ENCODE data around the gene ABCG1. TPM values are rescaled to one million over a fixed set of nuclear protein-coding genes. Genes with fewer than 3 reads are reported as not detected.

Gene ABCG1
- total RNA-seq, 2 donors from 2014 or later: 7.9 to 12.3 TPM

DNA sequence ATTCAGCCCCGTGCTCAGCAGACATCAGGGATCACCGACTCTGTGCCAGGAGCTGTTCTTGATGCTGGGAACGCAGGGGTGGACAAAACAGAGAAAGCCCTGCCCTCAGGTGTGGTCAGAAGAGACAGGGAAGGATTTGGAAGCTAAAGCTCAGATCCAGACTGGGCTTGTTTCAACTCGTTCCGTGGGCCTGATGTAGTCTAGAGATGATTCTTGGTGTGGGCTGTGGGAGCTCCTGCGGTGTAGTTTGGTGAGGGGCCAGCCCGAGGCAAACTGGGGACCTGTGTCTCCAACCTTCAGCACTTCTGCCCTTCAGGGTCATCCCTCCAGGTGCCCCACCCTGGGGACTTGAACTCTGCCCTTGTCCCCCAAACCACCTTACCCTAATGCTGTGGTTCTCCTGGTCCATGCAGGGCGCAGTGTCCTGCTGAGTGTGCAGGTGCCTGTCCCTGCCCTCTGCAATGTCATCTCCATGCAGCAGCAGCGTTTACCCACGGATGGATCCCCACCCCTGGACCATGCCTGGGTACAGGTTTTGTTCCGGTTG, 17.3 kb upstream of the ABCG1 start:
- Histone ChIP-seq H3K4me1 (peaks cover 0 to 12% of the 10 kb centered on the region in 2 donors), H3K4me3 (no peak overlapping the region), H3K27me3 (no peaks in the 10 kb centered on the region), H3K36me3 (no peaks in the 10 kb centered on the region), H3K27ac (no peak overlapping the region), H3K9me3 (no peaks in the 10 kb centered on the region)
- DNase-seq (ENCODE audit: low spot score): no peak
- TF ChIP-seq, protein P1, sequence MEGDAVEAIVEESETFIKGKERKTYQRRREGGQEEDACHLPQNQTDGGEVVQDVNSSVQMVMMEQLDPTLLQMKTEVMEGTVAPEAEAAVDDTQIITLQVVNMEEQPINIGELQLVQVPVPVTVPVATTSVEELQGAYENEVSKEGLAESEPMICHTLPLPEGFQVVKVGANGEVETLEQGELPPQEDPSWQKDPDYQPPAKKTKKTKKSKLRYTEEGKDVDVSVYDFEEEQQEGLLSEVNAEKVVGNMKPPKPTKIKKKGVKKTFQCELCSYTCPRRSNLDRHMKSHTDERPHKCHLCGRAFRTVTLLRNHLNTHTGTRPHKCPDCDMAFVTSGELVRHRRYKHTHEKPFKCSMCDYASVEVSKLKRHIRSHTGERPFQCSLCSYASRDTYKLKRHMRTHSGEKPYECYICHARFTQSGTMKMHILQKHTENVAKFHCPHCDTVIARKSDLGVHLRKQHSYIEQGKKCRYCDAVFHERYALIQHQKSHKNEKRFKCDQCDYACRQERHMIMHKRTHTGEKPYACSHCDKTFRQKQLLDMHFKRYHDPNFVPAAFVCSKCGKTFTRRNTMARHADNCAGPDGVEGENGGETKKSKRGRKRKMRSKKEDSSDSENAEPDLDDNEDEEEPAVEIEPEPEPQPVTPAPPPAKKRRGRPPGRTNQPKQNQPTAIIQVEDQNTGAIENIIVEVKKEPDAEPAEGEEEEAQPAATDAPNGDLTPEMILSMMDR (IDR thresholded peaks at IDR 0.05): no peak

DNA sequence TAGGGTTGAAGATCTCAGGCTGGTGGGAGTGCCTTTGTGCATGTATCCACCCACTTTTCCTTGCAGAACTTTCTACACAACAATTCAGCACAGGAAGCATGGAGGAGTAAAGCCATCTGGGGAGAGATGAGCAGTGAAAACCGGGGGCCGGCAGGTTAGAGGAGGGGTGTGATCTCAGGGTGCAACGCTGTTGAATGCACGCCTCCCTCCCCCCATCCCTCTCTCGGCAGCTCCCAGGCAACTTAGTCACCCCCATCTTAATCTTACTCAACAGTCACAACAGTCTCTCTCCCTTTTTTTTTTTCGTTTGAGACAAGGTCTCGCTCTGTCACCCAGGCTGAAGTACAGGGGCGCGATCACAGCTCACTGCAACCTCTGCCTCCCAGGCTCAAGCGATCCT, 16.6 kb upstream of the ABCG1 start:
- TF ChIP-seq, protein P1 (IDR thresholded peaks at IDR 0.05): no peak
- H3K36me3 ChIP-seq: no peaks in the 10 kb centered on the region
- no peaks in the 10 kb centered on the region for H3K27me3 ChIP-seq
- H3K27ac ChIP-seq: no peak overlapping the region
- H3K9me3 ChIP-seq: no peaks in the 10 kb centered on the region
- no peak overlapping the region for H3K4me3 ChIP-seq
- H3K4me1 ChIP-seq: peaks cover 0 to 12% of the 10 kb centered on the region in 2 donors
- DNase-seq (ENCODE audit: low spot score): no peak

DNA sequence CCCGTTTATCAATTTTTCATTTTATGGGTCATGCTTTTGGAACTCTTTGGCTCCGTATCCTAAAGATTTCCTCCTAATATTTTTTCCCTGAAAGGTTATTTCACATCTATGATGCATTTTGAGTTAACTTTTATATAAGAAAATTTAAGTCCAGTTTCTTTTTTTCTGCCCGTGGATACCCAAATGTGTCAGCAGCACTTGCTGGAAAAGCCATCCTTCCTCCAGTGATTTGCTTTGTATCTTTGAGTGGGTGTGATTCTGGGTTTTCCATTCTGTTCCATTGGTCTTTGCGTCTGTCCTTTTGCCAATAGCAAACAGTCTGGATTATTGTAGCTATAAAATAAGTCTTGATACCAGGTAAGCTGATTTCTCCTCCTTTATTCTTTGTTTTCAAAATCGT, 15.6 kb upstream of the ABCG1 start:
- Histone ChIP-seq H3K4me1 (peaks cover 0 to 12% of the 10 kb centered on the region in 2 donors), H3K27ac (no peak overlapping the region), H3K4me3 (no peak overlapping the region), H3K9me3 (no peaks in the 10 kb centered on the region), H3K27me3 (no peaks in the 10 kb centered on the region), H3K36me3 (no peaks in the 10 kb centered on the region)
- no peak for DNase-seq (ENCODE audit: low spot score)
- TF ChIP-seq, protein P1 (IDR thresholded peaks at IDR 0.05): no peak

- no peaks in the 10 kb centered on the region for H3K36me3 ChIP-seq
- no peak overlapping the region for H3K27ac ChIP-seq
- no peaks in the 10 kb centered on the region for H3K27me3 ChIP-seq
- H3K9me3 ChIP-seq: no peaks in the 10 kb centered on the region
- no peak for DNase-seq (ENCODE audit: low spot score)
- H3K4me1 ChIP-seq: peaks cover 0 to 9% of the 10 kb centered on the region in 2 donors
- H3K4me3 ChIP-seq: no peak overlapping the region
- TF ChIP-seq, protein P1 (IDR thresholded peaks at IDR 0.05): no peak
These were observed 15.0 kb upstream of the ABCG1 start for GRCh38 chr21:42203936-42204335.

- H3K9me3 ChIP-seq: no peaks in the 10 kb centered on the region
- H3K27ac ChIP-seq: no peak overlapping the region
- TF ChIP-seq, protein P1 (IDR thresholded peaks at IDR 0.05): no peak
- H3K4me3 ChIP-seq: no peak overlapping the region
- no peaks in the 10 kb centered on the region for H3K4me1 ChIP-seq
- DNase-seq (ENCODE audit: low spot score): no peak
- no peaks in the 10 kb centered on the region for H3K36me3 ChIP-seq
- no peaks in the 10 kb centered on the region for H3K27me3 ChIP-seq
These were observed 11.5 kb upstream of the ABCG1 start for GRCh38 chr21:42207426-42207825.

DNA sequence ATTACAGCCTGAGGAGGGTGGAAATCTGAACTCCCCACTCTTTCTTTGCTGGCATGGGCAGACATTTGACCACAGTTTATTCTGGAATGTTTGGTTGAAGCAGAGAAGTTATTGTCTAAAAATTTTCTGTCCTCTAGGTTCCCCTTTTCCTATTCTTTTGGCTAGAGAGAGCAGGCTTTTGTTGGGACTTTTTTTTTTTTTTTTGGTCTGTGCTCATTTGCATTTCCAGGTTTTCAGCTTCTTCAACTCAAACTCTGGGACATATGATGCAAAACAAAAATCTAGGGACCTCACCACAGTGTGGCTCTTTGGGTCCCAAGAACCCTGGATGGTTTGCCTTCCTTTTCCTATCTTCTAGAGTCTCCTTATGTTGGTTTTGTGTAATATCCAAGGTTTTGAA, 10.9 kb upstream of the ABCG1 start:
- no peak overlapping the region for H3K27ac ChIP-seq
- no peaks in the 10 kb centered on the region for H3K4me1 ChIP-seq
- TF ChIP-seq, protein P1 (IDR thresholded peaks at IDR 0.05): no peak
- no peaks in the 10 kb centered on the region for H3K27me3 ChIP-seq
- no peak overlapping the region for H3K4me3 ChIP-seq
- no peak for DNase-seq (ENCODE audit: low spot score)
- no peaks in the 10 kb centered on the region for H3K36me3 ChIP-seq
- no peaks in the 10 kb centered on the region for H3K9me3 ChIP-seq
